HG03571 (cell line): ENCODE results near the gene LSM12.

Source experiments
- ATAC-seq: cut with Tn5 transposase; IDR thresholded peaks from one replicate; pipeline ENCODE4 v1.9.1; 2021; ENCODE audit not compliant: unreplicated experiment

The LSM12 gene

GRCh38 chr17:44095647-44096496 lies 29.4 kb upstream of the LSM12 start:
- no peak for ATAC-seq

GRCh38 chr17:44095388-44095646 lies 28.8 kb upstream of the LSM12 start:
- no peak for ATAC-seq

GRCh38 chr17:44094701-44095387 lies 28.4 kb upstream of the LSM12 start:
- no peak for ATAC-seq

GRCh38 chr17:44093231-44093900 lies 26.9 kb upstream of the LSM12 start:
- no peak for ATAC-seq

GRCh38 chr17:44092051-44092450 lies 25.6 kb upstream of the LSM12 start:
- no peak for ATAC-seq

GRCh38 chr17:44091200-44091997 lies 24.9 kb upstream of the LSM12 start:
- no peak for ATAC-seq

GRCh38 chr17:44088254-44088653 lies 21.8 kb upstream of the LSM12 start:
- ATAC-seq = no peak

- no peak for ATAC-seq
Measured at GRCh38 chr17:44087319-44087718, 20.8 kb upstream of the LSM12 start.

- no peak for ATAC-seq
Measured at GRCh38 chr17:44086364-44087311, 20.2 kb upstream of the LSM12 start.

- no peak for ATAC-seq
Measured at GRCh38 chr17:44085908-44086307, 19.4 kb upstream of the LSM12 start.

GRCh38 chr17:44084921-44085320 lies 18.4 kb upstream of the LSM12 start:
- ATAC-seq = no peak

GRCh38 chr17:44084131-44084538 lies 17.7 kb upstream of the LSM12 start:
- ATAC-seq = no peak

- ATAC-seq = no peak
Measured at GRCh38 chr17:44083250-44083849, 16.9 kb upstream of the LSM12 start.

GRCh38 chr17:44082256-44082927 lies 15.9 kb upstream of the LSM12 start:
- no peak for ATAC-seq

GRCh38 chr17:44081681-44082080 lies 15.2 kb upstream of the LSM12 start:
- no peak for ATAC-seq

GRCh38 chr17:44079877-44080821 lies 13.7 kb upstream of the LSM12 start:
- no peak for ATAC-seq

GRCh38 chr17:44078412-44078811 lies 11.9 kb upstream of the LSM12 start:
- ATAC-seq = no peak

GRCh38 chr17:44077595-44077909 lies 11.1 kb upstream of the LSM12 start:
- ATAC-seq = no peak
